Lower leg skin (tissue), 4 donors: ENCODE measurements around the gene ZNF324. TPM values are rescaled to one million over a fixed set of nuclear protein-coding genes. Genes with fewer than 3 reads are reported as not detected.
"Not testable (repeated sequence)": the region's sequence is repeated elsewhere in the genome, so short reads cannot be mapped to it uniquely, and the experiment has no call there.

Source experiments
- DNase-seq, 2 donors: peaks; one replicate each; pipeline ENCODE4 v3.0.0-alpha.2; 2019; ENCODE audit warnings: low spot score in 2 of 2
- H3K4me3 ChIP-seq: fragments of 200-600 bp; sonication (generic); 2 replicates; pipeline ENCODE4 v1.5.1; 2017; ENCODE audit warnings: mild to moderate bottlenecking, low read depth; ENCODE audit not compliant: poor library complexity, severe bottlenecking
- CTCF ChIP-seq, 3 donors: fragments of 450-650 bp; IDR thresholded peaks; one replicate each; pipeline ENCODE4 v1.5.1; 2016; ENCODE audit warnings: antibody characterized with exemption in 3 of 3, mild to moderate bottlenecking in 3 of 3, moderate library complexity in 2 of 3
- POLR2A ChIP-seq, 2 donors: fragments of 450-650 bp; IDR thresholded peaks; one replicate each; pipeline ENCODE4 v1.6.1; 2016 to 2017; ENCODE audit warnings: antibody characterized with exemption in 2 of 2, mild to moderate bottlenecking in 1 of 2, moderate library complexity in 1 of 2
- WGBS, 2 donors: methylation state at CpG; one replicate each; pipeline ENCODE4 v1.1.5; 2018; 5-methylcytosine and 5-hydroxymethylcytosine counted together
- intact Hi-C: fragments of 100-400 bp; cut with DNase I; formaldehyde crosslinking; loops from one replicate; pipeline ENCODE4 v1.15.0; 2023; ENCODE audit warnings: low total_unique reads
- total RNA-seq, 4 donors: library from RNA; depleted of rRNA; stranded (reverse); fragments of >200 nt; gene quantifications; one replicate each; pipeline ENCODE4 v1.1.0, GENCODE V29; 2016

ZNF324 gene
- total RNA-seq, 4 donors from 2014 or later, result 23.3 to 32.0 (median 29.4) TPM

DNA sequence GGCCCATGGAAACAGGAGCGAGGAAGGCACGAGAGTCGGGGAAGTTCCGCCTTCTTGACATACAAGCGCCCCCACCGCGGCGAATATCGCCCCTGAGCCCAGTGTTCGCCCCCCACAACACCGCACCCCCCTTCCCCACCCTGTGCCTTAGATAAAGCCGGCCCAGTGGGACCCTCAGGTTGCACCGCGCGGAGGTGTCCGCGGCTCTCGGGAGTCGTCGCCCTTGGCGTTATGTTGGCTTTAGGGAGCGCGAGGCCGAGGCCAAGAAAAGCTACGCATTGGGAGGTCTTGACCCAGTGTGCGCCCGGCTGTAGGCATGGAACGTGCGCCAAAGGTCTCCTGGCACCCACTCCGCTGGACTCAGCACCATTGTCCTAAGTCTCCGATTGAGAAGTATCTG lies 26.3 kb upstream of the ZNF324 start:
- intact Hi-C loops, result no loop called here
- H3K4me3 ChIP-seq, result peak overlapping the region; percentile 44
- no peak for TF ChIP-seq POLR2A (IDR thresholded peaks at IDR 0.05)
- no peak for TF ChIP-seq CTCF (IDR thresholded peaks at IDR 0.05)
- WGBS, 2 donors, result 36 to 43% methylated on average over 17 to 20 of the region's 31 CpGs
- DNase-seq, result no peak

GRCh38 chr19:58442986-58443385 lies 23.9 kb upstream of the ZNF324 start:
- 85 to 88% methylated on average over 7 of the region's 7 CpGs for WGBS, 2 donors
- DNase-seq, H3K4me3 ChIP-seq, intact Hi-C loops: not testable (repeated sequence)

DNA sequence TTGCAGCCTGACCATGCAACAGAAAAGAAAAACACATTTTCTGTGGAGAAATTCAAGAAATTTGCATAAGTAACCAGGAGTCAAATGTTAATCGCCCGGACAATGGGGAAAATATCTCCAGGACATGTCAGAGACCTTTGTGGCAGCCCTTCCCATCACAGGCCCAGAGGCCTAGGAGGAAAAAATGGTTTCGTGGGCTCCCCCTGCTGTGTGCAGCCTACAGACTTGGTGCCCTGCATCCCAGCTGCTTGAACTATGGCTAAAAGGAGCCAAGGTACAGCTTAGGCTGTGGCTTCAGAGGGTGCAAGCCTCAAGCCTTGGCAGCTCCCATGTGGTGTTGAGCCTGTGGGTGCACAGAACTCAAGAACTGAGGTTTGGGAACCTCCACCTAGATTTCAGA lies 18.0 kb upstream of the ZNF324 start:
- H3K4me3 ChIP-seq, DNase-seq, intact Hi-C loops: not testable (repeated sequence)
- WGBS, 2 donors, result 70 to 81% methylated on average over 3 of the region's 3 CpGs

DNA sequence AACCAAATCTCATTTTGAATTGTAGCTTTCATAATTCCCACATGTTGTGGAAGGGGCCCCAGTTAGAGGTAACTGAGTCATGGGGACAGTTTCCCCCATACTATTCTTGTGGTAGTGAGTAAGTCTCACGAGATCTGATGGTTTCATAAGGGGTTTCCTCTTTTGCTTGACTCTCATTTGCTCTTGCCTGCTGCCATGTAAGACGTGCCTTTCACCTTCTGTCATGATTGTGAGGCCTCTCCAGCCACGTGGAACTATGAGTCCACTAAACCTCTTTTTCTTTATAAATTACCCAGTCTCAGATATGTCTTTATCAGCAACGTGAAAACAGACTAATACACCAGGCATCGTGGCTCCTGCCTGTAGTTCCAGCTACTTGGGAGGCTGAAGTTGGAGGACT lies 16.9 kb upstream of the ZNF324 start:
- H3K4me3 ChIP-seq, DNase-seq, intact Hi-C loops: not testable (repeated sequence)
- WGBS, 2 donors, result 68 to 69% methylated on average over 5 of the region's 5 CpGs

DNA sequence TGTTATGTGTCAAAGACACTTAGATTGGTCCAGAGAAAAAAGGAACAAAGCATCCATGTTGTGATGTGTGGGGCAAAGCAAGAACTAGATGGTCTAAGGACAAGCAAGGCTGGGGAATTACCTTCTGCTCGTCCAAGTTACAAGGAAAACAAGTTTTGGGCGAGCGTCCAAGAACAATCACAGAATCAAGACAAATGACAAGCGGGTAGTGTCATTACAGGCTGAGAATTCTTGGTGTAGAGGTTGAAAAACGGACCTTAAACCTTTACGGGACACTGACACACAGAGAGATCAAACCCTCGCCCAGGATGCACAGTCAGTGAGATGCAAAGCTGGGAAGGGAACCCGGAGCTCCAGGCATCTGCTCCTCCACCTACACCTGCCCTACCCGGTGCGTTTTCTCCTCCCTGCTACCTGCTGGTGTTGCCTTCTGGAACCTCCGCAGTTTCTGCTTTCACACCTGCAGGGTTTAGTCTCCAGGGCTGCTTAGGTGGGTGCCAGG lies 16.0 kb upstream of the ZNF324 start:
- intact Hi-C loops, result no loop called here
- 3 to 5% methylated on average over 11 of the region's 11 CpGs for WGBS, 2 donors

DNA sequence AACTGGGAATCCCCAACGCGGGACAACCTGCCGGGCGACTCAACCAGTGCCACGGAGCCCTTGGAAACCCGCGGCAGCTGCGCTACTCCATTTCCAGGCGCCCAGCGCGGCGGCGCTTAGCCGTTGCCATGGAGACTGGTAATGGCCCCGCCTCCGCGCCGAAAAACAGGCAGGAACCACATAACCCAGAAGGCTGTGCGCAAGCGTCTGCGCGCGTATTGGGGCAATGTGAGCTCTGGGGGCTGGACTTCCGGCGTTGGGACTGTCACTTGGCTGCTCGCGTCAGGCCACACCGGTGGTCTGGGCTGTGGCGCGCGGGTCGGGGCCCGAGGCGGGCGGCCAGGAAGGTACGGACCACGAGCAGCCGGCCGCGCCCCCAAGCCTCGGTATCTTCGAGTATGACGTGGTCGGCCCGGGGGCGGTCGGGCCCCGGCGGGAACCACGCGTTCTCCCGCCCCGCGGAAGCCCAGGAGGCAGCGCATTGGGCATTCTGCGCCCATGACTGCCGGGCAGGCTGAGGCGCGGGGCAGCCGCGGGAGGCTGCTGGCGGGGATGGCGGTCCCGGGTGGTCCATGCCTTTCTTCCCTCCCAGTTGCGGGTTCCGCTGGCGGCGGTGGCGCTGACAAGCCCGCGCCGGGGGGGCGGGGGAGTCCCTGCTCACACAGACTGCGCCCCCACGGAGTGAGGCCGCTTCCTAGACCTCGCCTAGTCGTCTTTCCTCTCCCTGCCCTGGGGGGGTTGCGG lies 15.3 kb upstream of the ZNF324 start, which contains the start of gene ZNF324B:
ZNF324B (plus strand) TSS at position 265 of the 744 bp plus-strand sequence. CDS start 2,080 bp downstream, outside the sequence.
- H3K4me3 ChIP-seq, result peak within 1 kb of the TSS; percentile 79
- intact Hi-C loops, result no loop called here
- 0% methylated on average over 8 to 42 of the region's 79 CpGs for WGBS, 2 donors
- TF ChIP-seq POLR2A (IDR thresholded peaks at IDR 0.05), result no peak
- no peak for TF ChIP-seq CTCF (IDR thresholded peaks at IDR 0.05)
- peak; percentile 94 to 99 for DNase-seq

More for the DNA sequence above, 16.0 kb upstream of the ZNF324 start:
- no peak for DNase-seq
- no peak for TF ChIP-seq POLR2A (IDR thresholded peaks at IDR 0.05)
- TF ChIP-seq CTCF (IDR thresholded peaks at IDR 0.05), result no peak
- peak overlapping the region; percentile 79 for H3K4me3 ChIP-seq

- DNase-seq, result no peak
- 94 to 95% methylated on average over 2 to 6 of the region's 6 CpGs for WGBS, 2 donors
- no peak overlapping the region for H3K4me3 ChIP-seq
- TF ChIP-seq POLR2A (IDR thresholded peaks at IDR 0.05) (no peak), CTCF (IDR thresholded peaks at IDR 0.05) (no peak)
- intact Hi-C loops, result no loop called here
Observed at GRCh38 chr19:58453743-58454142, 13.1 kb upstream of the ZNF324 start.
